Right lobe of liver (tissue), 4 donors: ENCODE results near the gene IFNL2.

ENCODE experiments used
- POLR2A ChIP-seq: fragments of 450-650 bp; IDR thresholded peaks from one replicate; pipeline ENCODE4 v1.6.1; 2017; ENCODE audit warnings: antibody characterized with exemption, mild to moderate bottlenecking
- TF ChIP-seq, protein P1 (sequence below), 4 donors: fragments of 200-600 bp in 3 of 4; fragments of 450-650 bp in 1 of 4; IDR thresholded peaks; one replicate each; pipeline versions ENCODE4 v1.5.1 to v1.8.0; 2016 to 2022; ENCODE audit warnings: antibody characterized with exemption in 4 of 4, mild to moderate bottlenecking in 2 of 4
- donor health status: DM: no; HTN: no; CAD: no.
- donor health status: DM: no; HTN: no; CAD: no.
- donor health status: DM: no; HTN: yes; CAD: no.

DNA sequence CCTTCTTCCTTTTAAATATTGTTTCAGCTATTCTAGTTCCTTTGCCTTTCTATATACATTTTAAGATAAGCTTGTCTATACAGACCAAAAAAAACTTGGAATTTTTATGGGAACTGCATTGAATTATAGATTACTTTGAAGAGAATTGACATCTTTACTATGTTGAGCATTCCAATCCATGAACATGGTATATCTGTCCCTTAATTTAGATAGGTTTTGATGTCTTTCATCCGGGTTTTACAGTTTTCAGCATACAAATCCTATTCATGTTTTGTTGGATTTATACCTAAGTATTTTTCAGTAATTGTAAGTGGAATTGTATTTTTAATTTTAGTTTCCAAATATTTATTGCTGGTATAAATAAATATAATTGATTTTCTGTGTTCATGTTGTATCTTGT, 15.8 kb downstream of the IFNL2 start:
- TF ChIP-seq, protein P1, sequence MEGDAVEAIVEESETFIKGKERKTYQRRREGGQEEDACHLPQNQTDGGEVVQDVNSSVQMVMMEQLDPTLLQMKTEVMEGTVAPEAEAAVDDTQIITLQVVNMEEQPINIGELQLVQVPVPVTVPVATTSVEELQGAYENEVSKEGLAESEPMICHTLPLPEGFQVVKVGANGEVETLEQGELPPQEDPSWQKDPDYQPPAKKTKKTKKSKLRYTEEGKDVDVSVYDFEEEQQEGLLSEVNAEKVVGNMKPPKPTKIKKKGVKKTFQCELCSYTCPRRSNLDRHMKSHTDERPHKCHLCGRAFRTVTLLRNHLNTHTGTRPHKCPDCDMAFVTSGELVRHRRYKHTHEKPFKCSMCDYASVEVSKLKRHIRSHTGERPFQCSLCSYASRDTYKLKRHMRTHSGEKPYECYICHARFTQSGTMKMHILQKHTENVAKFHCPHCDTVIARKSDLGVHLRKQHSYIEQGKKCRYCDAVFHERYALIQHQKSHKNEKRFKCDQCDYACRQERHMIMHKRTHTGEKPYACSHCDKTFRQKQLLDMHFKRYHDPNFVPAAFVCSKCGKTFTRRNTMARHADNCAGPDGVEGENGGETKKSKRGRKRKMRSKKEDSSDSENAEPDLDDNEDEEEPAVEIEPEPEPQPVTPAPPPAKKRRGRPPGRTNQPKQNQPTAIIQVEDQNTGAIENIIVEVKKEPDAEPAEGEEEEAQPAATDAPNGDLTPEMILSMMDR (IDR thresholded peaks at IDR 0.05) = no peak
- TF ChIP-seq POLR2A = no peak
